Measurements from ENCODE around the gene C16orf89.

DNA sequence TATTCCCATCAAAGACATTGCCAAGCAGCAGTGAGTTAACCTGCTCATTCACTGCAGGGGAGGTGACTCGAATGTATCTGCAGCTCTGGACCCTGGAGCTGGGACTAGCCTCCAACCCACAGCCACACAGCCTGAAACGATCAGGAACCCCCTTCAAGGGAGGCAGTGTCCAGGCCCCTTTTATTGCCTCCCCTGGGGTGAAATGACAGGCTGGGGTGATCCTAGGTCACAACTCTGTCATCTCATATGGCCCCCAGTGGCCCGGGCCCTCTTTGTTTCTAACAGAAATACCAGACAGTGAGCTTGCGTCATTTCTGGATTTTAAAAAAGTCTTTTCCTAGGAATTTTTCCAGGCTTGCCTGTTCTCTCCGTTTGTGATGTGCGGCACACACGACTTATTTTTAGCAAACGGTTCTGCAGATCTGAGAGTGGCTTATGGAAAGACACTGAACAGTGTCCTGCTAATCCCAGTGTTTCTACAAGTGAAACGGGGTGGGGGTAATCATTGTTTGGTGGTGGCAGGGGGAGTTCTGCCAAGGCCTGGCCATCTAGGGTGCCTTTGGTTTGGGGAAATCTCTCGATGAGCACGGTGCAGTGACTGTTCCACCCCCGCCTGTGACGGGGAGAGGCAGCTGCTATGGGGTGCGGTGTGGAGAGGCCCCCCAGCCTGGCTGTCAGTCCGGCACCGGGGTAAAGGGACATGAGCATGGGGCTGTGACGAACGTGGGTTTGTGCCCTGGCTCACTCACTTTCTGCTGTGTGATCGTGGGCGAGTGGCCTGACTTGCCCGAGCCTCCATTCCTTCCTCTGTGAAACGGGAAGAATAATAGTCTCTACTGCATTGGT, 59.2 kb downstream of the C16orf89 start:
- TF ChIP-seq POLR2A (IDR thresholded peaks at IDR 0.05; ENCODE audit: low read length), result no peak
- TF ChIP-seq GATA1 (IDR thresholded peaks at IDR 0.05; ENCODE audit: low read depth, low read length), result no peak
